Endometrial microvascular endothelial cells (primary cell): ENCODE measurements around the gene UNC79. TPM values are rescaled to one million over a fixed set of nuclear protein-coding genes. Genes with fewer than 3 reads are reported as not detected.

Experiments used
- in situ Hi-C: cut with HindIII; loops from 2 replicates; pipeline ENCODE4 v1.10.0; 2017; ENCODE audit warnings: low sequenced_read_pairs, low pct_unique_long_range_greater_than_20kb; ENCODE audit errors: inconsistent ontology term
- total RNA-seq: library from RNA; depleted of rRNA; stranded (reverse); fragments of >200 nt; gene quantifications from one replicate; pipeline ENCODE4 v1.2.3, GENCODE V29; 2015; ENCODE audit errors: inconsistent ontology term

The UNC79 gene
- total RNA-seq, 1 donor from 2014 or later, result not detected

- in situ Hi-C loops, result no loop called here
These were observed 322.9 kb downstream of the UNC79 start for GRCh38 chr14:93753647-93754046.

DNA sequence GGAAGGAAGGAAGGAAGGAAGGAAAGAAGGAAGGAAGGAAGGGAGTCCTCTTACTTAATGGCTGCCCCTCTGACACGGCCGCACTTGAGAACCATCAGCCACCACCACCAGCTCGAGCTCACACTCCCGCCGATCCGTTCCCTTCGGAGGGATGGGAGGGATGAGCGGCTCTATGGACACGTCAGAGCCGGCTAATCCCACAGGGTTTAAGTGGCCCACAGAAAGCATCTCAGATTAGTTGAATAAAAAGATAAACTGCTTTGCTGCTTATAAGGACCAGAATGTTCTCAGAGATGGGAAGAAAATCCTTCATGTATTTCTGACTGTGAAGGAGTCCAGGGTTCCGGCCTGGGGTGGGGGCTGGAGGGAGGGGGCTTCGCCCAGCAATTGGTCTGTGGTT, 326.5 kb downstream of the UNC79 start:
- in situ Hi-C loops, result no loop called here

Other genes starting within 250 kb of the UNC79 start
- 10.9 TPM for gene MOAP1, start 246.0 kb upstream of the UNC79 start, total RNA-seq
- 7.9 TPM for gene LYSET, start 245.6 kb upstream of the UNC79 start, total RNA-seq
- gene GON7, start 223.9 kb upstream of the UNC79 start, total RNA-seq, result 17.1 TPM
- 48.0 TPM for gene UBR7, start 223.7 kb upstream of the UNC79 start, total RNA-seq
- gene BTBD7, start 97.9 kb upstream of the UNC79 start, total RNA-seq, result 18.1 TPM
- not detected for gene COX8C, start 83.8 kb upstream of the UNC79 start, total RNA-seq